Activated CD8-positive, alpha-beta memory T cell treated with anti-CD3 and anti-CD28 coated beads for 48 hours (primary cell): Measurements from ENCODE around the gene UGT1A3.

Source experiments
- DNase-seq, 3 experiments: peaks; one replicate each; pipeline ENCODE4 v3.0.0-alpha.2; 2020; ENCODE audit warnings: low read depth in 2 of 3, low spot score in 2 of 3

UGT1A3 gene

GRCh38 chr2:233756429-233757081 is 27.7 kb downstream of the UGT1A3 start:
- no peak for DNase-seq

- DNase-seq, result no peak
Measured at GRCh38 chr2:233758141-233758540, 29.3 kb downstream of the UGT1A3 start.

GRCh38 chr2:233758849-233759248 is 30.0 kb downstream of the UGT1A3 start:
- no peak for DNase-seq

GRCh38 chr2:233760043-233760442 is 31.2 kb downstream of the UGT1A3 start, which contains the start of gene UGT1A1:
UGT1A1 (plus strand) TSS chr2:233760270; CDS start chr2:233760288, 18 bp downstream.
- DNase-seq, result no peak

- DNase-seq, result no peak
Measured at GRCh38 chr2:233761040-233761769, 32.4 kb downstream of the UGT1A3 start.

- DNase-seq, result no peak
Measured at GRCh38 chr2:233764264-233764663, 35.4 kb downstream of the UGT1A3 start.

GRCh38 chr2:233764761-233765160 is 35.9 kb downstream of the UGT1A3 start:
- no peak for DNase-seq

GRCh38 chr2:233766416-233766815 is 37.6 kb downstream of the UGT1A3 start:
- DNase-seq, result no peak

GRCh38 chr2:233768076-233768475 is 39.2 kb downstream of the UGT1A3 start:
- DNase-seq, result no peak

- DNase-seq, result no peak
Measured at GRCh38 chr2:233769260-233769659, 40.4 kb downstream of the UGT1A3 start.

- DNase-seq, result no peak
Measured at GRCh38 chr2:233772153-233772552, 43.3 kb downstream of the UGT1A3 start.

- DNase-seq, result no peak
Measured at GRCh38 chr2:233772583-233772982, 43.7 kb downstream of the UGT1A3 start.

GRCh38 chr2:233773854-233774253 is 45.0 kb downstream of the UGT1A3 start:
- no peak for DNase-seq

- no peak for DNase-seq
Measured at GRCh38 chr2:233775414-233775813, 46.6 kb downstream of the UGT1A3 start.

GRCh38 chr2:233778030-233778429 is 49.2 kb downstream of the UGT1A3 start, which contains the start of gene MROH2A:
MROH2A (plus strand) TSS chr2:233778330; CDS start chr2:233779359, 1,029 bp downstream.
- DNase-seq, result no peak

- no peak for DNase-seq
Measured at GRCh38 chr2:233779722-233780121, 50.9 kb downstream of the UGT1A3 start.

GRCh38 chr2:233780771-233781170 is 51.9 kb downstream of the UGT1A3 start:
- no peak for DNase-seq

- no peak for DNase-seq
Measured at GRCh38 chr2:233789554-233789953, 60.7 kb downstream of the UGT1A3 start.

- DNase-seq, result no peak
Measured at GRCh38 chr2:233791151-233791882, 62.5 kb downstream of the UGT1A3 start.

GRCh38 chr2:233791883-233792329 is 63.1 kb downstream of the UGT1A3 start:
- no peak for DNase-seq

GRCh38 chr2:233792720-233793119 is 63.9 kb downstream of the UGT1A3 start:
- DNase-seq, result no peak
